Spinal cord (tissue), 10 donors: ENCODE results near the gene MICOS13. TPM values are rescaled to one million over a fixed set of nuclear protein-coding genes. Genes with fewer than 3 reads are reported as not detected.

Experiments
- DNase-seq, 6 donors: peaks; one replicate each; pipeline versions ENCODE4 v3.0.0 to v3.0.0-alpha.2; 2013 to 2015; ENCODE audit warnings: low spot score in 6 of 6, low read depth in 4 of 6
- H3K27ac ChIP-seq: one replicate; pipeline ENCODE4 v1.5.1; 2013; ENCODE audit warnings: low read depth, low read length, control low read depth
- H3K27me3 ChIP-seq: one replicate; pipeline ENCODE4 v1.6.1; 2013; ENCODE audit warnings: low read length; ENCODE audit not compliant: control insufficient read depth, insufficient read depth
- H3K36me3 ChIP-seq: one replicate; pipeline ENCODE4 v1.6.1; 2013; ENCODE audit warnings: low read length; ENCODE audit not compliant: control insufficient read depth, insufficient read depth
- H3K4me1 ChIP-seq: one replicate; pipeline ENCODE4 v1.6.1; 2013; ENCODE audit warnings: low read length; ENCODE audit not compliant: control insufficient read depth, insufficient read depth
- H3K4me3 ChIP-seq: one replicate; pipeline ENCODE4 v1.5.1; 2013; ENCODE audit warnings: low read depth, low read length, control low read depth
- H3K9me3 ChIP-seq: one replicate; pipeline ENCODE4 v1.6.1; 2013; ENCODE audit warnings: low read length; ENCODE audit not compliant: control insufficient read depth, insufficient read depth
- WGBS: methylation state at CpG from one replicate; pipeline ENCODE4 v1.1.5; 2013; ENCODE audit warnings: missing lambda C conversion rate; ENCODE audit not compliant: insufficient coverage; 5-methylcytosine and 5-hydroxymethylcytosine counted together
- polyA plus RNA-seq, 2 donors: library from polyadenylated mRNA; unstranded; fragments of 120-200 nt; gene quantifications; one replicate each; pipeline ENCODE4 v1.2.1, GENCODE V29; 2013; ENCODE audit not compliant: insufficient read length in 2 of 2
- total RNA-seq, 2 donors: library from RNA; depleted of rRNA in 1 of 2; stranded (reverse); fragments of 120-200 nt in 1 of 2; fragments of >200 nt in 1 of 2; gene quantifications; one replicate each; pipeline versions ENCODE4 v1.2.3 to v1.2.4, GENCODE V29; 2013 to 2014
- donor health status: healthy.

The MICOS13 gene
- total and polyA plus RNA-seq, 4 donors: 27.2 to 83.1 (median 74.6) TPM

GRCh38 chr19:5687360-5688198 lies 7.3 kb upstream of the MICOS13 start:
- Histone ChIP-seq H3K27me3 (no peaks in the 10 kb centered on the region), H3K9me3 (no peaks in the 10 kb centered on the region), H3K4me1 (peaks cover 44% of the 10 kb centered on the region), H3K36me3 (peaks cover 40% of the 10 kb centered on the region), H3K27ac (no peak overlapping the region), H3K4me3 (peak overlapping the region; percentile 12)
- no peak for DNase-seq
- WGBS: 54% methylated on average over 76 of the region's 76 CpGs

GRCh38 chr19:5686647-5687359 lies 6.5 kb upstream of the MICOS13 start:
- WGBS: 2% methylated on average over 59 of the region's 59 CpGs
- peaks cover 32% of the 10 kb centered on the region for H3K36me3 ChIP-seq
- peak in 4 of 6 donors; percentile 73 to 94 (median 84) for DNase-seq
- no peaks in the 10 kb centered on the region for H3K27me3 ChIP-seq
- peaks cover 44% of the 10 kb centered on the region for H3K4me1 ChIP-seq
- no peak overlapping the region for H3K27ac ChIP-seq
- H3K4me3 ChIP-seq: peak overlapping the region; percentile 37
- H3K9me3 ChIP-seq: no peaks in the 10 kb centered on the region

- peaks cover 27% of the 10 kb centered on the region for H3K36me3 ChIP-seq
- peaks cover 43% of the 10 kb centered on the region for H3K4me1 ChIP-seq
- H3K9me3 ChIP-seq: no peaks in the 10 kb centered on the region
- H3K4me3 ChIP-seq: peak overlapping the region; percentile 37
- no peak for DNase-seq
- H3K27ac ChIP-seq: no peak overlapping the region
- no peaks in the 10 kb centered on the region for H3K27me3 ChIP-seq
- WGBS: 39% methylated on average over 16 of the region's 16 CpGs
These were observed 6.0 kb upstream of the MICOS13 start for GRCh38 chr19:5686326-5686646.

- 96% methylated on average over 20 of the region's 22 CpGs for WGBS
- no peak overlapping the region for H3K27ac ChIP-seq
- H3K4me3 ChIP-seq: no peak overlapping the region
- no peaks in the 10 kb centered on the region for H3K27me3 ChIP-seq
- peaks cover 34% of the 10 kb centered on the region for H3K4me1 ChIP-seq
- no peaks in the 10 kb centered on the region for H3K9me3 ChIP-seq
- no peak for DNase-seq
- peaks cover 18% of the 10 kb centered on the region for H3K36me3 ChIP-seq
These were observed 4.5 kb upstream of the MICOS13 start for GRCh38 chr19:5684694-5685430.

GRCh38 chr19:5683177-5683886 lies 3.0 kb upstream of the MICOS13 start:
- no peaks in the 10 kb centered on the region for H3K27me3 ChIP-seq
- no peak overlapping the region for H3K27ac ChIP-seq
- H3K4me1 ChIP-seq: peaks cover 41% of the 10 kb centered on the region
- H3K4me3 ChIP-seq: no peak overlapping the region
- peaks cover 24% of the 10 kb centered on the region for H3K36me3 ChIP-seq
- no peaks in the 10 kb centered on the region for H3K9me3 ChIP-seq
- WGBS: 96% methylated on average over 6 of the region's 10 CpGs
- no peak for DNase-seq

GRCh38 chr19:5682107-5682482 lies 1.8 kb upstream of the MICOS13 start:
- 89% methylated on average over 2 of the region's 3 CpGs for WGBS
- no peak for DNase-seq
- Histone ChIP-seq H3K27me3 (no peaks in the 10 kb centered on the region), H3K4me3 (no peak overlapping the region), H3K9me3 (no peaks in the 10 kb centered on the region), H3K4me1 (peaks cover 38% of the 10 kb centered on the region), H3K36me3 (peaks cover 26% of the 10 kb centered on the region), H3K27ac (no peak overlapping the region)

GRCh38 chr19:5681391-5682106 lies 1.2 kb upstream of the MICOS13 start:
- H3K36me3 ChIP-seq: peaks cover 31% of the 10 kb centered on the region
- H3K9me3 ChIP-seq: no peaks in the 10 kb centered on the region
- peak in 2 of 6 donors; percentile 29 to 56 for DNase-seq
- 48% methylated on average over 14 of the region's 17 CpGs for WGBS
- H3K27ac ChIP-seq: peak overlapping the region; percentile 61
- H3K4me1 ChIP-seq: peaks cover 32% of the 10 kb centered on the region
- H3K27me3 ChIP-seq: no peaks in the 10 kb centered on the region
- peak overlapping the region; percentile 99 for H3K4me3 ChIP-seq

GRCh38 chr19:5680084-5680436 lies 256 bp downstream of the MICOS13 start:
- Histone ChIP-seq H3K4me3 (peak overlapping the region; percentile 99), H3K9me3 (no peaks in the 10 kb centered on the region), H3K27me3 (no peaks in the 10 kb centered on the region), H3K27ac (peak overlapping the region; percentile 97), H3K4me1 (peaks cover 29% of the 10 kb centered on the region), H3K36me3 (peaks cover 43% of the 10 kb centered on the region)
- 0% methylated on average over 14 of the region's 23 CpGs for WGBS
- DNase-seq: no peak
